IMR-90 (cell line): ENCODE data around the gene FICD.

ENCODE experiments used
- BHLHE40 ChIP-seq: fragments of 150-350 bp; IDR thresholded peaks from 2 replicates; pipeline ENCODE4 v1.6.1; 2016; ENCODE audit warnings: mild to moderate bottlenecking, low read depth, low read length
- CEBPB ChIP-seq: IDR thresholded peaks from 2 replicates; pipeline ENCODE4 v1.6.1; 2012; ENCODE audit warnings: low read depth, low read length, improper control_type of control experiment
- CHD1 ChIP-seq: IDR thresholded peaks from 2 replicates; pipeline ENCODE4 v1.6.1; 2012; ENCODE audit warnings: low read depth, low read length, improper control_type of control experiment
- CTCF ChIP-seq: conservative IDR thresholded peaks from 2 replicates; pipeline ENCODE4 v1.5.1; 2012; ENCODE audit warnings: mild to moderate bottlenecking, low read depth, low read length, improper control_type of control experiment
- MAFK ChIP-seq: IDR thresholded peaks from 2 replicates; pipeline ENCODE4 v1.6.1; 2012; ENCODE audit warnings: low read depth, low read length, improper control_type of control experiment
- MXI1 ChIP-seq: IDR thresholded peaks from 2 replicates; pipeline ENCODE4 v1.6.1; 2012; ENCODE audit warnings: low read depth, mild to moderate bottlenecking, low read length, moderate library complexity, borderline replicate concordance
- NFE2L2 ChIP-seq: fragments of 150-350 bp; IDR thresholded peaks from 2 replicates; pipeline ENCODE4 v1.6.1; 2016; ENCODE audit warnings: low read depth, mild to moderate bottlenecking, low read length
- POLR2A ChIP-seq: IDR thresholded peaks from 2 replicates; pipeline ENCODE4 v1.6.1; 2012; ENCODE audit warnings: mild to moderate bottlenecking, low read depth, low read length
- RAD21 ChIP-seq: IDR thresholded peaks from 2 replicates; pipeline ENCODE4 v1.6.1; 2012; ENCODE audit warnings: low read length, improper control_type of control experiment
- RCOR1 ChIP-seq: IDR thresholded peaks from 2 replicates; pipeline ENCODE4 v1.6.1; 2012; ENCODE audit warnings: mild to moderate bottlenecking, low read length, improper control_type of control experiment; ENCODE audit not compliant: insufficient replicate concordance
- RFX5 ChIP-seq: IDR thresholded peaks from 2 replicates; pipeline ENCODE4 v1.8.0; 2012; ENCODE audit warnings: low read depth, mild to moderate bottlenecking, low read length, moderate library complexity

GRCh38 chr12:108518101-108518715, 3.1 kb downstream of the FICD start:
- TF ChIP-seq CTCF (no peak), RAD21 (no peak), RCOR1 (no peak), CEBPB (no peak), CHD1 (no peak), POLR2A (no peak), MXI1 (no peak), MAFK (no peak), BHLHE40 (no peak), RFX5 (no peak), NFE2L2 (no peak)
